CD8-positive, alpha-beta memory T cell (primary cell): ENCODE measurements around the gene CACNA2D4. TPM values are rescaled to one million over a fixed set of nuclear protein-coding genes. Genes with fewer than 3 reads are reported as not detected.

Experiments used
- CTCF ChIA-PET: fragments of 350-600 bp; sonication (Branson Sonifier 250); formaldehyde crosslinking; loops from one replicate; lab custom pipeline; 2021; ENCODE audit warnings: antibody characterized with exemption; lab: Charles Lee
- POLR2A ChIA-PET: fragments of 350-600 bp; sonication (Branson Sonifier 250); formaldehyde crosslinking; loops from one replicate; lab custom pipeline; 2021; ENCODE audit warnings: antibody characterized with exemption; lab: Charles Lee
- DNase-seq, 5 donors: peaks; one replicate each; pipeline versions ENCODE4 v3.0.0 to v3.0.0-alpha.2; 2020 to 2022; ENCODE audit warnings: mixed read lengths in 1 of 5
- H3K27ac ChIP-seq: one replicate; pipeline ENCODE4 v1.7.0; 2013; ENCODE audit warnings: low read depth, mild to moderate bottlenecking, low read length, moderate library complexity
- H3K27me3 ChIP-seq: 2 replicates; pipeline ENCODE4 v1.7.0; 2013; ENCODE audit warnings: low read length, mild to moderate bottlenecking; ENCODE audit not compliant: insufficient read depth, poor library complexity, severe bottlenecking
- H3K36me3 ChIP-seq: 2 replicates; pipeline ENCODE4 v1.7.0; 2013; ENCODE audit warnings: mild to moderate bottlenecking, low read length, moderate library complexity; ENCODE audit not compliant: insufficient read depth
- H3K4me1 ChIP-seq: 2 replicates; pipeline ENCODE4 v1.7.0; 2013; ENCODE audit warnings: mild to moderate bottlenecking, low read length, moderate library complexity; ENCODE audit not compliant: insufficient read depth
- H3K4me3 ChIP-seq: 2 replicates; pipeline ENCODE4 v1.7.0; 2013; ENCODE audit warnings: mild to moderate bottlenecking, low read length
- H3K9me3 ChIP-seq: 2 replicates; pipeline ENCODE4 v1.7.0; 2013; ENCODE audit warnings: mild to moderate bottlenecking, low read length
- H3K27ac Mint-ChIP-seq, 8 donors: one replicate each; pipeline ENCODE4 v1.8.0; 2020 to 2021; ENCODE audit warnings: mixed read lengths in 8 of 8, mild to moderate bottlenecking in 6 of 8, inconsistent platforms in 3 of 8, moderate library complexity in 3 of 8
- H3K27me3 Mint-ChIP-seq, 2 donors: one replicate each; pipeline ENCODE4 v1.8.0; 2020 to 2021; ENCODE audit warnings: mixed read lengths in 2 of 2, mild to moderate bottlenecking in 1 of 2, moderate library complexity in 1 of 2
- H3K36me3 Mint-ChIP-seq, 3 donors: one replicate each; pipeline ENCODE4 v1.8.0; 2020 to 2021; ENCODE audit warnings: mixed read lengths in 3 of 3, inconsistent platforms in 1 of 3, mild to moderate bottlenecking in 1 of 3
- H3K4me1 Mint-ChIP-seq, 3 donors: one replicate each; pipeline ENCODE4 v1.8.0; 2020 to 2021; ENCODE audit warnings: mixed read lengths in 3 of 3, inconsistent platforms in 1 of 3, mild to moderate bottlenecking in 1 of 3
- H3K4me3 Mint-ChIP-seq, 7 donors: one replicate each; pipeline ENCODE4 v1.8.0; 2020 to 2021; ENCODE audit warnings: mixed read lengths in 7 of 7, mild to moderate bottlenecking in 6 of 7, moderate library complexity in 4 of 7, inconsistent platforms in 2 of 7
- H3K9me3 Mint-ChIP-seq, 5 donors: one replicate each; pipeline ENCODE4 v1.8.0; 2020 to 2022; ENCODE audit warnings: mixed read lengths in 5 of 5, mild to moderate bottlenecking in 3 of 5, moderate library complexity in 2 of 5, inconsistent platforms in 1 of 5
- polyA plus RNA-seq: library from polyadenylated mRNA; unstranded; fragments of 300-500 nt; fragmentation: Illumina TruSeq; gene quantifications from one replicate; pipeline ENCODE4 v1.2.3, GENCODE V29; 2021
- total RNA-seq, 2 experiments: library from RNA; stranded (reverse); gene quantifications; one replicate each; pipeline ENCODE4 v1.2.3, GENCODE V29; 2021

The CACNA2D4 gene
- total and polyA plus RNA-seq, 3 experiments from 2014 or later, result 5.7 to 7.6 (median 6.5) TPM

GRCh38 chr12:1886396-1887008 lies 31.9 kb downstream of the CACNA2D4 start:
- H3K4me3 Mint-ChIP-seq, result no peak overlapping the region
- no peak overlapping the region for H3K27ac Mint-ChIP-seq
- Histone ChIP-seq H3K4me1 (no peaks in the 10 kb centered on the region), H3K27me3 (no peaks in the 10 kb centered on the region), H3K27ac (no peak overlapping the region), H3K4me3 (no peak overlapping the region), H3K36me3 (no peaks in the 10 kb centered on the region), H3K9me3 (no peaks in the 10 kb centered on the region)
- H3K36me3 Mint-ChIP-seq, result peaks cover 0 to 12% (median 0%) of the 10 kb centered on the region in 3 donors
- POLR2A ChIA-PET, result no interaction called here
- CTCF ChIA-PET, result no interaction called here
- peaks cover 4 to 12% (median 6%) of the 10 kb centered on the region in 5 donors for H3K9me3 Mint-ChIP-seq
- H3K4me1 Mint-ChIP-seq, result no peaks in the 10 kb centered on the region
- H3K27me3 Mint-ChIP-seq, result peaks cover 17 to 69% of the 10 kb centered on the region in 2 donors
- no peak for DNase-seq

- Mint-ChIP-seq H3K27me3 (peaks cover 12 to 63% of the 10 kb centered on the region in 2 donors), H3K9me3 (peaks cover 0 to 5% (median 0%) of the 10 kb centered on the region in 5 donors), H3K4me1 (no peaks in the 10 kb centered on the region), H3K27ac (no peak overlapping the region), H3K4me3 (no peak overlapping the region), H3K36me3 (peaks cover 0 to 6% (median 0%) of the 10 kb centered on the region in 3 donors)
- no peak for DNase-seq
- no peaks in the 10 kb centered on the region for H3K36me3 ChIP-seq
- H3K27ac ChIP-seq, result no peak overlapping the region
- no peaks in the 10 kb centered on the region for H3K27me3 ChIP-seq
- no peak overlapping the region for H3K4me3 ChIP-seq
- no peaks in the 10 kb centered on the region for H3K4me1 ChIP-seq
- ChIA-PET POLR2A (no interaction called here), CTCF (no interaction called here)
- no peaks in the 10 kb centered on the region for H3K9me3 ChIP-seq
Measured at GRCh38 chr12:1885599-1886245, 32.7 kb downstream of the CACNA2D4 start.

- H3K27me3 ChIP-seq, result no peaks in the 10 kb centered on the region
- H3K27ac ChIP-seq, result no peak overlapping the region
- no peak overlapping the region for H3K4me3 ChIP-seq
- no peaks in the 10 kb centered on the region for H3K4me1 Mint-ChIP-seq
- H3K4me1 ChIP-seq, result no peaks in the 10 kb centered on the region
- H3K27ac Mint-ChIP-seq, result no peak overlapping the region
- H3K9me3 ChIP-seq, result no peaks in the 10 kb centered on the region
- no peaks in the 10 kb centered on the region for H3K36me3 ChIP-seq
- H3K9me3 Mint-ChIP-seq, result peaks cover 0 to 5% (median 0%) of the 10 kb centered on the region in 5 donors
- H3K4me3 Mint-ChIP-seq, result no peak overlapping the region
- peaks cover 0 to 5% (median 0%) of the 10 kb centered on the region in 3 donors for H3K36me3 Mint-ChIP-seq
- CTCF ChIA-PET, result no interaction called here
- no peak for DNase-seq
- H3K27me3 Mint-ChIP-seq, result peaks cover 10 to 63% of the 10 kb centered on the region in 2 donors
- POLR2A ChIA-PET, result no interaction called here
Measured at GRCh38 chr12:1885082-1885596, 33.3 kb downstream of the CACNA2D4 start.

- no peak overlapping the region for H3K27ac Mint-ChIP-seq
- peaks cover 0 to 4% (median 0%) of the 10 kb centered on the region in 5 donors for H3K9me3 Mint-ChIP-seq
- H3K4me3 Mint-ChIP-seq, result no peak overlapping the region
- CTCF ChIA-PET, result no interaction called here
- H3K27me3 Mint-ChIP-seq, result peaks cover 10 to 63% of the 10 kb centered on the region in 2 donors
- DNase-seq, result no peak
- H3K4me1 Mint-ChIP-seq, result no peaks in the 10 kb centered on the region
- no peak overlapping the region for H3K4me3 ChIP-seq
- peaks cover 0 to 5% (median 0%) of the 10 kb centered on the region in 3 donors for H3K36me3 Mint-ChIP-seq
- H3K36me3 ChIP-seq, result no peaks in the 10 kb centered on the region
- no peaks in the 10 kb centered on the region for H3K9me3 ChIP-seq
- no peak overlapping the region for H3K27ac ChIP-seq
- H3K4me1 ChIP-seq, result no peaks in the 10 kb centered on the region
- POLR2A ChIA-PET, result no interaction called here
- no peaks in the 10 kb centered on the region for H3K27me3 ChIP-seq
Measured at GRCh38 chr12:1884651-1885050, 33.8 kb downstream of the CACNA2D4 start.

GRCh38 chr12:1883513-1883912 lies 34.9 kb downstream of the CACNA2D4 start:
- H3K27ac Mint-ChIP-seq, result no peak overlapping the region
- no peaks in the 10 kb centered on the region for H3K9me3 ChIP-seq
- H3K36me3 Mint-ChIP-seq, result peaks cover 0 to 5% (median 0%) of the 10 kb centered on the region in 3 donors
- no peaks in the 10 kb centered on the region for H3K4me1 Mint-ChIP-seq
- H3K9me3 Mint-ChIP-seq, result peaks cover 0 to 2% (median 0%) of the 10 kb centered on the region in 5 donors
- H3K4me3 Mint-ChIP-seq, result no peak overlapping the region
- H3K4me1 ChIP-seq, result no peaks in the 10 kb centered on the region
- H3K4me3 ChIP-seq, result no peak overlapping the region
- peaks cover 10 to 54% of the 10 kb centered on the region in 2 donors for H3K27me3 Mint-ChIP-seq
- no peak for DNase-seq
- no peak overlapping the region for H3K27ac ChIP-seq
- ChIA-PET CTCF (no interaction called here), POLR2A (no interaction called here)
- no peaks in the 10 kb centered on the region for H3K36me3 ChIP-seq
- no peaks in the 10 kb centered on the region for H3K27me3 ChIP-seq

GRCh38 chr12:1882850-1883470 lies 35.5 kb downstream of the CACNA2D4 start:
- Histone ChIP-seq H3K36me3 (no peaks in the 10 kb centered on the region), H3K4me1 (no peaks in the 10 kb centered on the region), H3K27ac (no peak overlapping the region), H3K9me3 (no peaks in the 10 kb centered on the region), H3K4me3 (no peak overlapping the region), H3K27me3 (no peaks in the 10 kb centered on the region)
- H3K4me3 Mint-ChIP-seq, result no peak overlapping the region
- CTCF ChIA-PET, result no interaction called here
- no peaks in the 10 kb centered on the region for H3K9me3 Mint-ChIP-seq
- no peaks in the 10 kb centered on the region for H3K4me1 Mint-ChIP-seq
- DNase-seq, result no peak
- H3K27ac Mint-ChIP-seq, result no peak overlapping the region
- H3K27me3 Mint-ChIP-seq, result peaks cover 10 to 50% of the 10 kb centered on the region in 2 donors
- H3K36me3 Mint-ChIP-seq, result peaks cover 0 to 4% (median 0%) of the 10 kb centered on the region in 3 donors
- POLR2A ChIA-PET, result no interaction called here

- H3K27me3 ChIP-seq, result no peaks in the 10 kb centered on the region
- Mint-ChIP-seq H3K27ac (peak overlapping the region in 1 of 8 donors; percentile 83), H3K4me1 (no peaks in the 10 kb centered on the region), H3K27me3 (peaks cover 9 to 48% of the 10 kb centered on the region in 2 donors), H3K36me3 (no peaks in the 10 kb centered on the region), H3K4me3 (no peak overlapping the region), H3K9me3 (no peaks in the 10 kb centered on the region)
- CTCF ChIA-PET, result no interaction called here
- H3K27ac ChIP-seq, result no peak overlapping the region
- POLR2A ChIA-PET, result no interaction called here
- H3K4me1 ChIP-seq, result no peaks in the 10 kb centered on the region
- H3K36me3 ChIP-seq, result no peaks in the 10 kb centered on the region
- DNase-seq, result no peak
- no peaks in the 10 kb centered on the region for H3K9me3 ChIP-seq
- no peak overlapping the region for H3K4me3 ChIP-seq
Measured at GRCh38 chr12:1882405-1882804, 36.0 kb downstream of the CACNA2D4 start.

GRCh38 chr12:1881936-1882335 lies 36.5 kb downstream of the CACNA2D4 start:
- ChIA-PET POLR2A (no interaction called here), CTCF (no interaction called here)
- no peaks in the 10 kb centered on the region for H3K4me1 ChIP-seq
- H3K9me3 Mint-ChIP-seq, result no peaks in the 10 kb centered on the region
- DNase-seq, result no peak
- no peak overlapping the region for H3K4me3 ChIP-seq
- peak overlapping the region in 1 of 8 donors; percentile 83 for H3K27ac Mint-ChIP-seq
- H3K27ac ChIP-seq, result no peak overlapping the region
- no peaks in the 10 kb centered on the region for H3K27me3 ChIP-seq
- peaks cover 10 to 47% of the 10 kb centered on the region in 2 donors for H3K27me3 Mint-ChIP-seq
- no peaks in the 10 kb centered on the region for H3K4me1 Mint-ChIP-seq
- H3K9me3 ChIP-seq, result no peaks in the 10 kb centered on the region
- H3K36me3 Mint-ChIP-seq, result no peaks in the 10 kb centered on the region
- H3K4me3 Mint-ChIP-seq, result no peak overlapping the region
- H3K36me3 ChIP-seq, result no peaks in the 10 kb centered on the region
